ENCODE measurements around the gene CMSS1. TPM values are rescaled to one million over a fixed set of nuclear protein-coding genes. Genes with fewer than 3 reads are reported as not detected.

Gene CMSS1
- total and polyA plus RNA-seq, 12 donors, result 16.2 to 75.6 (median 33.0) TPM

GRCh38 chr3:100009276-100010086, 191.8 kb downstream of the CMSS1 start:
- TF ChIP-seq CTCF (IDR thresholded peaks at IDR 0.05), result no peak
- no peak for TF ChIP-seq POLR2A (IDR thresholded peaks at IDR 0.05)
- 78 to 89% (median 80%) methylated on average over 5 of the region's 5 CpGs for WGBS, 4 donors
- no peaks in the 10 kb centered on the region for H3K9me3 ChIP-seq (replicated peaks in 1 of 3)
- no peaks in the 10 kb centered on the region for H3K36me3 ChIP-seq (replicated peaks in 1 of 2)
- no peak for DNase-seq
- intact Hi-C loops (cut with DNase I), result loop anchor here in 1 of 2 donors (10.0 kb wide), 1 partner anchor 75 kb away; no protein-coding TSS in a partner anchor
- peaks cover 5 to 13% of the 10 kb centered on the region in 2 donors for H3K4me1 ChIP-seq (replicated peaks in 1 of 2)
- H3K27me3 ChIP-seq, result no peaks in the 10 kb centered on the region
- H3K4me3 ChIP-seq, result no peak overlapping the region
- H3K27ac ChIP-seq, result no peak overlapping the region

- no peak for TF ChIP-seq POLR2A (IDR thresholded peaks at IDR 0.05)
- no peak for TF ChIP-seq CTCF (IDR thresholded peaks at IDR 0.05)
- Histone ChIP-seq H3K4me3 (no peak overlapping the region), H3K4me1 (replicated peaks in 1 of 2) (peaks cover 5 to 13% of the 10 kb centered on the region in 2 donors), H3K27ac (no peak overlapping the region), H3K9me3 (replicated peaks in 1 of 3) (peaks cover 0 to 2% (median 0%) of the 10 kb centered on the region in 3 donors), H3K27me3 (no peaks in the 10 kb centered on the region), H3K36me3 (replicated peaks in 1 of 2) (no peaks in the 10 kb centered on the region)
- intact Hi-C loops (cut with DNase I), result loop anchor here in 1 of 2 donors (10.0 kb wide), 1 partner anchor 75 kb away; no protein-coding TSS in a partner anchor
- no peak for DNase-seq
- 91 to 98% (median 96%) methylated on average over 1 of the region's 1 CpG for WGBS, 4 donors
These were observed 192.4 kb downstream of the CMSS1 start for GRCh38 chr3:100010087-100010417.

- no peak overlapping the region for H3K4me3 ChIP-seq
These were observed 201.1 kb downstream of the CMSS1 start for GRCh38 chr3:100018806-100019205.

More at GRCh38 chr3:100018806-100019205, 201.1 kb downstream of the CMSS1 start:
- peaks cover 3 to 17% of the 10 kb centered on the region in 2 donors for H3K4me1 ChIP-seq (replicated peaks in 1 of 2)
- TF ChIP-seq POLR2A (IDR thresholded peaks at IDR 0.05) (no peak), CTCF (IDR thresholded peaks at IDR 0.05) (no peak)
- H3K9me3 ChIP-seq (replicated peaks in 1 of 3), result peaks cover 0 to 4% (median 0%) of the 10 kb centered on the region in 3 donors
- no peaks in the 10 kb centered on the region for H3K36me3 ChIP-seq (replicated peaks in 1 of 2)
- H3K27me3 ChIP-seq, result no peaks in the 10 kb centered on the region
- no peak overlapping the region for H3K27ac ChIP-seq
- DNase-seq, result no peak
- intact Hi-C loops (cut with DNase I), result loop anchor here in 1 of 2 donors (10.0 kb wide), 1 partner anchor 84 kb away; no protein-coding TSS in a partner anchor

Data from adrenal gland (tissue), 12 donors.